ENCODE data around the gene KCNJ5.

Gene KCNJ5

GRCh38 chr11:128897826-128898225 lies 6.7 kb downstream of the KCNJ5 start:
- no peak for DNase-seq

- no peak for DNase-seq
These were observed 7.6 kb downstream of the KCNJ5 start for GRCh38 chr11:128898580-128899344.

GRCh38 chr11:128900468-128900867 lies 9.3 kb downstream of the KCNJ5 start:
- DNase-seq: no peak

GRCh38 chr11:128901653-128902514 lies 10.7 kb downstream of the KCNJ5 start:
- no peak for DNase-seq

- DNase-seq: no peak
These were observed 11.4 kb downstream of the KCNJ5 start for GRCh38 chr11:128902515-128903066.

- no peak for DNase-seq
These were observed 12.3 kb downstream of the KCNJ5 start for GRCh38 chr11:128903248-128904061.

- no peak for DNase-seq
These were observed 13.1 kb downstream of the KCNJ5 start for GRCh38 chr11:128904303-128904655.

GRCh38 chr11:128904656-128905344 lies 13.6 kb downstream of the KCNJ5 start:
- no peak for DNase-seq

- peak; percentile 37 for DNase-seq
These were observed 14.4 kb downstream of the KCNJ5 start for GRCh38 chr11:128905345-128906184.

- DNase-seq: no peak
These were observed 15.3 kb downstream of the KCNJ5 start for GRCh38 chr11:128906185-128907050.

GRCh38 chr11:128907585-128907984 lies 16.4 kb downstream of the KCNJ5 start:
- no peak for DNase-seq

- DNase-seq: no peak
These were observed 17.5 kb downstream of the KCNJ5 start for GRCh38 chr11:128908391-128909246.

- DNase-seq: no peak
These were observed 18.4 kb downstream of the KCNJ5 start for GRCh38 chr11:128909438-128910125.

GRCh38 chr11:128910576-128910975 lies 19.4 kb downstream of the KCNJ5 start:
- DNase-seq: no peak

GRCh38 chr11:128911239-128911638 lies 20.1 kb downstream of the KCNJ5 start:
- no peak for DNase-seq

GRCh38 chr11:128911701-128912100 lies 20.5 kb downstream of the KCNJ5 start:
- no peak for DNase-seq

GRCh38 chr11:128913806-128914205 lies 22.6 kb downstream of the KCNJ5 start:
- DNase-seq: no peak
